ENCODE measurements around the gene CLEC2L. TPM values are rescaled to one million over a fixed set of nuclear protein-coding genes. Genes with fewer than 3 reads are reported as not detected.

Gene CLEC2L
- polyA plus RNA-seq, 1 of the 3 experiments (the other 2 are of a cell fraction), result not detected

GRCh38 chr7:139511315-139511714, 12.2 kb upstream of the CLEC2L start:
- TF ChIP-seq USF1 (IDR thresholded peaks at IDR 0.05; ENCODE audit: borderline replicate concordance, low read depth) (no peak), ELF1 (IDR thresholded peaks at IDR 0.05) (no peak), GATA2 (CRISPR knock-in tag; IDR thresholded peaks at IDR 0.05) (no peak), RFX5 (IDR thresholded peaks at IDR 0.05; ENCODE audit: low read length) (no peak), YY1 (IDR thresholded peaks at IDR 0.05; ENCODE audit: low read depth) (no peak), TEAD4 (IDR thresholded peaks at IDR 0.05; ENCODE audit: borderline replicate concordance, insufficient read depth) (no peak), FOSL2 (IDR thresholded peaks at IDR 0.05; ENCODE audit: borderline replicate concordance, low read depth) (no peak), TAF1 (IDR thresholded peaks at IDR 0.05; ENCODE audit: borderline replicate concordance, low read depth, low read length) (no peak), POLR2AphosphoS5 (IDR thresholded peaks at IDR 0.05; ENCODE audit: low read depth, low read length) (no peak), NFIC (IDR thresholded peaks at IDR 0.05; ENCODE audit: borderline replicate concordance) (no peak), CTCF (IDR thresholded peaks at IDR 0.05) (no peak), NRF1 (IDR thresholded peaks at IDR 0.05; ENCODE audit: low read depth, low read length) (no peak), FOXM1 (IDR thresholded peaks at IDR 0.05; ENCODE audit: low read depth) (no peak), TCF12 (IDR thresholded peaks at IDR 0.05) (no peak), CHD2 (IDR thresholded peaks at IDR 0.05; ENCODE audit: low read length, partially characterized antibody) (no peak), RCOR1 (IDR thresholded peaks at IDR 0.05; ENCODE audit: low read length) (no peak), MEF2A (IDR thresholded peaks at IDR 0.05; ENCODE audit: borderline replicate concordance, low read depth) (no peak), GABPA (IDR thresholded peaks at IDR 0.05; ENCODE audit: low read depth) (no peak), RXRA (IDR thresholded peaks at IDR 0.05; ENCODE audit: borderline replicate concordance, low read depth) (no peak), PBX3 (IDR thresholded peaks at IDR 0.05) (no peak)
- H2AFZ ChIP-seq (ENCODE audit: low read depth), result no peak overlapping the region
- CTCF ChIA-PET, result interaction anchor here (1.0 to 4.2 kb wide), 3 partner anchors 12 to 28 kb away, joined by 3 to 37 read pairs (median 3); partner anchors contain the start of gene KLRG2

More at GRCh38 chr7:139511315-139511714, 12.2 kb upstream of the CLEC2L start:
- Histone ChIP-seq H3K9ac (no peak overlapping the region), H3K27me3 (ENCODE audit: insufficient read depth) (peaks cover 5% of the 10 kb centered on the region), H3K27ac (ENCODE audit: low read depth in 2 of 2, low read length in 1 of 2) (no peak overlapping the region), H3K4me1 (ENCODE audit: control insufficient read depth in 1 of 2, insufficient read depth in 2 of 2, low read depth in 1 of 2, low read length in 1 of 2) (no peaks in the 10 kb centered on the region), H4K20me1 (ENCODE audit: insufficient read depth) (no peaks in the 10 kb centered on the region), H3K4me2 (no peak overlapping the region), H3K9me3 (no peaks in the 10 kb centered on the region), H3K4me3 (ENCODE audit: low read depth in 2 of 2, low read length in 1 of 2) (no peak overlapping the region), H3F3A (replicated peaks; ENCODE audit: insufficient read depth) (no peaks in the 10 kb centered on the region), H3K79me2 (ENCODE audit: insufficient read depth) (no peaks in the 10 kb centered on the region), H3K9me2 (no peaks in the 10 kb centered on the region), H3K36me3 (replicated peaks in 1 of 2; ENCODE audit: control insufficient read depth in 1 of 2, insufficient read depth in 2 of 2, low read length in 1 of 2) (no peaks in the 10 kb centered on the region)
- POLR2A ChIA-PET, result no interaction called here
- no peak for DNase-seq
- WGBS (ENCODE audit: low lambda C conversion rate), result 61% methylated on average over 5 of the region's 5 CpGs
